Prostate gland (tissue), 2 donors: Measurements from ENCODE around the gene EIPR1.

ENCODE experiments used
- POLR2A ChIP-seq: fragments of 450-650 bp; IDR thresholded peaks from one replicate; pipeline ENCODE4 v1.6.1; 2016; ENCODE audit warnings: antibody characterized with exemption, mild to moderate bottlenecking
- POLR2AphosphoS5 ChIP-seq: sonication (generic); formaldehyde crosslinking; IDR thresholded peaks from one replicate; pipeline ENCODE4 v1.6.1; 2017; ENCODE audit warnings: antibody characterized with exemption
- TF ChIP-seq, protein P1 (sequence below), 4 experiments: fragments of 200-600 bp in 2 of 4; fragments of 450-650 bp in 2 of 4; sonication (generic) in 2 of 4; IDR thresholded peaks; 1 replicate in 3 of 4; 2 replicates in 1 of 4; pipeline ENCODE4 v1.5.1; 2016 to 2019; ENCODE audit warnings: antibody characterized with exemption in 4 of 4, mild to moderate bottlenecking in 2 of 4, moderate library complexity in 2 of 4

- TF ChIP-seq, protein P1, sequence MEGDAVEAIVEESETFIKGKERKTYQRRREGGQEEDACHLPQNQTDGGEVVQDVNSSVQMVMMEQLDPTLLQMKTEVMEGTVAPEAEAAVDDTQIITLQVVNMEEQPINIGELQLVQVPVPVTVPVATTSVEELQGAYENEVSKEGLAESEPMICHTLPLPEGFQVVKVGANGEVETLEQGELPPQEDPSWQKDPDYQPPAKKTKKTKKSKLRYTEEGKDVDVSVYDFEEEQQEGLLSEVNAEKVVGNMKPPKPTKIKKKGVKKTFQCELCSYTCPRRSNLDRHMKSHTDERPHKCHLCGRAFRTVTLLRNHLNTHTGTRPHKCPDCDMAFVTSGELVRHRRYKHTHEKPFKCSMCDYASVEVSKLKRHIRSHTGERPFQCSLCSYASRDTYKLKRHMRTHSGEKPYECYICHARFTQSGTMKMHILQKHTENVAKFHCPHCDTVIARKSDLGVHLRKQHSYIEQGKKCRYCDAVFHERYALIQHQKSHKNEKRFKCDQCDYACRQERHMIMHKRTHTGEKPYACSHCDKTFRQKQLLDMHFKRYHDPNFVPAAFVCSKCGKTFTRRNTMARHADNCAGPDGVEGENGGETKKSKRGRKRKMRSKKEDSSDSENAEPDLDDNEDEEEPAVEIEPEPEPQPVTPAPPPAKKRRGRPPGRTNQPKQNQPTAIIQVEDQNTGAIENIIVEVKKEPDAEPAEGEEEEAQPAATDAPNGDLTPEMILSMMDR (IDR thresholded peaks at IDR 0.05): no peak
- TF ChIP-seq POLR2AphosphoS5: no peak
- TF ChIP-seq POLR2A: no peak
These were observed 39.3 kb downstream of the EIPR1 start for GRCh38 chr2:3338340-3338739.
